GM18508 (cell line): Measurements from ENCODE around the gene HDAC7.
"Not testable (repeated sequence)": the region's sequence is repeated elsewhere in the genome, so short reads cannot be mapped to it uniquely, and the experiment has no call there.

ENCODE experiments used
- ATAC-seq: cut with Tn5 transposase; IDR thresholded peaks from one replicate; pipeline ENCODE4 v1.9.1; 2021; ENCODE audit warnings: moderate number of reproducible peaks; ENCODE audit not compliant: insufficient read depth, unreplicated experiment

HDAC7 gene

DNA sequence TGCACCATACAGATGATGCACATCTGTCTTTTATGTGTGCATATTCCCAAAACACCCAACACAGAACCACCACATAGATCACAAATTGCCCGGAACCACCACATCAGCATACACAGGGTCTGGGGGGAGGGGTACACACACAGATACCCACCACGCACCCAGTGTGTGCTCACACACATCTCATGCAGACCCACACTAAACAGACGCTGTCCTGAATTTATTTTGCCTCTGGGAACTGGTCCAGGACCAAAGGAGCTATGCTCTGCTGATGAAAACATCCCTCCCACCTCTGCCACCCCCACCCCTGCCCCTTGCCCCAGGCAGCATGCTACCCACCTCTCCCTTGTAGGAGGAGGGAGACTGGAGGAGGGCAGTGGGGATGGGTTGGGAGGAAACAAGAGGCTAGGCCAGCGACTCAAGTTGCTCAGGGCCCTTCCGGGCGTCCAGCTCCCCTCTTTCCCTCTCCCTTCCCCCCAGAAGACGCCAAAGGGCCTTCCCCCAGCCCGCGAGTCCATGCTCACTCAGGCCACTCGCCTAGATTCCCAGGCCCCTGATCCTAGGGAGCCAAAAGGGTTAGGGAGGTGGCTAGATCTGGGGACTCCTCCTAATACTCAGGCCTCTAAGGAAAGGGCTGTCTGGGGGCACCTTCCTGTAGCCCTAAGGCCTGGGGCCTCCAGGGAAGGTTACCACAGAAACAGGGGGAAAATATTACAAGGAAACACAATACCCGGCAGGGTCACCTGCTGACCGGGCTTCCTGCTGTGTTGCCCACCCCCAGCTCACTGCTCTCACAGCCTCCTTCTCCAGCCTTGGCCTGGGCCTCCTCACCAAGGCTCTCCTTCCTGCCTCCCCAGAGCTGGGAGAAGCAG is 3.1 kb downstream of the HDAC7 start:
- ATAC-seq = no peak

DNA sequence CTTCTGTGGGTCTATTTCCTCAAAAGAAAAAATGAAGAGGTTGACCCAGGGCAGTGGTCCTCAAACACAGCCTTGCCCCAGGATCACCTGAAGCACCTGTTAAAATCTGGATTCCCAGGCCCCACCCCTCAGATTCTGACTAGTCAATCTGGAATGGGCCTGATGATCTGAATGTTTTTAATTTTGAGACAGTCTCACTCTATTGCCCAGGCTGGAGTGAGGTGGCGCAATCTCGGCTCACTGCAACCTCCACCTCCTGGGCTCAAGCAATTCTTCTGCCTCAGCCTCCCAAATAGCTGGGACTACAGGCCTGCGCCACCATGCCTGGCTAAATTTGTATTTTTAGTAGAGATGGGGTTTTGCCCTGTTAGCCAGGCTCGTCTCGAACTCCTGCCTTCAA is 4.3 kb downstream of the HDAC7 start:
- ATAC-seq = not testable (repeated sequence)

DNA sequence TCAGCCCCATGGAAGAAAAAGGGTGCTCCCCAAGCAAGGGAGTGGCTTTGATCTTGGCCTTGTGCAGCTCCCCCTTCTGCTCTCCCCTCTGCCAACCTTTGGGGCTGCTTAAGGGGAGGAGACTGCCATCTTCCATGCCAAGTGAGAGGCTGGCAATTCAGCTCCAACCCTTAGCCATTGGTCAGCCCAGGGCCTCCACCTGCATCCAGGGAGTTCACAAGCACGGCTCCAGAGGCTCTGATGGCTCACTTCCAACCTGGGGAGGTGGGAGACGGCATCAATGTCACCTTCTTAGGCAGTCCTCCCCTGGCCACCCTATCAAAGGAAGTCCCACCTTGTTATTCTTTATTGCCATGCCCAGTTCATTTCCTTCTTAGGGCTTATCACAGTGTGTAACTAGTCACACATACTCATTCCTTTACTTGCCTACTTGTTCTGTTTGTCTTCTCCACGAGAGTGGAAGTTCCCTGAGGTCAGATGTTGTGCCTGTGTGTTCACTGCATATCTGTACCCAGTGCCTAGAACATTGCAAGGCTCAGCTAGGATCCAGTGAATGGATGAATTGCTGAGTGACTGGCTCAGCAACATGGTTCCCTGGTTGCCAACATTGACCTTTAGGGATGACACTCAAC is 5.0 kb downstream of the HDAC7 start:
- no peak for ATAC-seq

DNA sequence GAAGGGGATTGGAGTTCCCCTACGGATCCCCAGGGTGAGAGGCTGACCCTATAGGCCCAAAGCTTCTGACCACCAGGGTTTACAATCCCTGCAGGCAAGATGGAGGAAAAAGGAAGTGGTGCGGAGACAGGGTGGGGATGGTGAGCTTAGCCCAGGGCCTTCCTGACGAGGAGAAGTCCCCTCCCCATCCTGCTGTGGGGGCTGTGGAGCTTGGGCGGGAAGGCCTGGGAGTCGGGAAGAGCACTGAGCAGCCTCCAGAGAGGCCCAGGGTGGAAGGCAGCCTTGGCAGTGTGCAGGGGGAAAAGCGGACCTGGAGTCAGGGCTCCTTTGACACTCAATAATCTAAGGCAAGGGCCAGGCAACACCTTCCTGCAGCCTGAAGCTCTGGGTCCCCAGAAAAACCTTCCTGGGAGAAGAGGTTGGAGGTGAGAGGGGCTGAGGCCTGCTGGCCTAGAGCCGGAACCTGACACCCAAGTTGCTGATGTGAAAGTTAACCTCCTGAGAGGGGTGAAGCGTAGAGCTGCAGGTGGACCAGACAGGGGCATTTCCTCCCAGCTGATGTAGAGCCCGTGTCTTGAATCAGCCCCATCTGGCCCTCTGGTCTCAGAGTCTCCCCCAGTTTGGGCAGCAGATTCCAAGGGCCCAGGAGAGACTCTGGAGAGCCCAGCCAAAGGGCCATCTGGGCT is 6.0 kb downstream of the HDAC7 start:
- peak; percentile 35 for ATAC-seq

DNA sequence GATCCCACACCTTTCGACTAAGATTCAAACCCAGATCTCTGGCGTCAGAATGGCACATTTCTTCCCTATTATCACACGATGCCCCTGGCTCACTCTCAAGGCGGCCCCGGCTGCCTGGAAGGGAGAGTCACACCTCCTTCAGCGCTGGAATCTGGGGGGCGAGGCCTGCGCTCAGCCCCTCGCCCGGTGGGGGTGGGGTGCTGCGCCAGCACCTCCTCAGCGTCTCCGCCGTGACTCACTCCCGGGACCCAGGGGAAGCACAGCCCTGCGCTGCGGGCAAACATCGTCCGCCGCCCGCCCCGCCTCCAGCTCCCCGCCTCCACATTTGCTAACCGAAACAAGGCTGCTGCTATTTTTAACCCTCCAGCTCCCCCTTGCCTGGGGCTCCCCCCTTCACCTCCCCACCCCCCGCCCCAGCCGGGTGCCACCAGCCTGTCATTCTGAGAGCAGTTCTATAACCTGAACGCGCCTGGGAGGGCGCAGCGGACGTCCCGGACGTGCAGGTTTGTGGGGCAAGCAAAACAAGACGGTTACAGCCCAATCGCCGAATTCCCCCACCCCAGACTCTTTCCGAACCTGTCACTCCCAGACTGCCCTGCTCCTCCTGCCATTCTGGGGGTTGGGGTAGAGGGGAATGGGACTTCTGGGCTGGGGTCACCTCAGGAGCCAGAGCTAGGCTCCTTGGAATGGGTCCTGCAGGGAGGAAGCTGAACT is 6.7 kb downstream of the HDAC7 start:
- no peak for ATAC-seq

DNA sequence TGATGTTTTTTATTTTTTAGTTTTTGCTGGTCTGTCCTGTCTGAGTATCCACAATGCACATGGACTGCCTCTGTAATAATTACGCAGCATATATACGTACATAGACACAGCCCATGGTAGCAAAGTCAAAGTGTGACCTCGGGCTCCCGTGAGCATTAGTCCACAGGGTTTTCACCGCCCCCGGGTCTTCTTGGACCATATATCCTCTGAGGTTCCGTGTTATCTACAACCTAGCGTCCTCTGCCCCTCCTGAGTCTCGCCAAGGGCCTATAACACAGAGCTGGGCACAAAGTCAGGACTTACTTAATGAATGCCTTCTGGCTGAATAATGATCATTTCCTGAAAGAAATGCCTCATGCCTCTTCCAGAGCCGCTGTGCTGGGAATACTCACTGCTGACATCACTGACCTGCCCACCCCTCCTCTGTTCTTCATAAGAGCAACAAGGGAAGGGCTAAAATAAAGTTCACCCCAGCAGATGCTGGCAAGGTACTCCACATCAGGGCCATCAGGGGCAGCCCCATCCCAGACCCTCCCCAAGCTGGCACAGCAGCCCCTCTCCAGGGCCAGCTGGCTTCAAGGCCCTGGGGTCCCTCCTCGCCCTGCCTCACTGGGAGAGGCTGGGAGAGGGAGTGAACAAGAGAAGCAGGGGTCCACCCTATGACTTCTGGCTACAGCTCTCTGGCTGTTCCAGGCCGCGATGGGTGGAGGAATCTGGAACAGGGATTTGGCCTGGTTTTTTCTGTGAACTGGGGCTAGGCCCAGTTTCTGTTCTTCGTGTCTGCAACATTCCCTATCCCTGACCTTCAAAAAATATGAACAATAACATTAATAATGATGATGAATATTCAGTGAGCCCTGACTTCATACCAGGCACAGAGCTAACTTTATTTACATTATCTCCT is 7.9 kb downstream of the HDAC7 start:
- ATAC-seq = no peak

DNA sequence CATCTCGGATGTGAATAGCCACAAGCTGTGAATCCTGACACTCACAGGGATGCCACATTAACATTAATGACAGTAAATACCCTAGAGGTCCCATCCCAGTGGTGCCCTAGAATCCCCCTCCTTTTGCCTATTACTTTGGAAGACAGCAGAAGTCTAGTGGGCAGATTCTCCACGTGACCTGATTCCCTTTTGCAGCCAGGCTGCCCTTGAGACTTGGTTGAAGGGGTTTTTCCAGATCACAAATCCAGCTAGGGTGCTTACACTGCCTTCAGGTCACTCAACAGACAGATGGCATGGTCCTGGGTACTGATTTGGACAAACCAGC is 8.7 kb downstream of the HDAC7 start:
- ATAC-seq = no peak

DNA sequence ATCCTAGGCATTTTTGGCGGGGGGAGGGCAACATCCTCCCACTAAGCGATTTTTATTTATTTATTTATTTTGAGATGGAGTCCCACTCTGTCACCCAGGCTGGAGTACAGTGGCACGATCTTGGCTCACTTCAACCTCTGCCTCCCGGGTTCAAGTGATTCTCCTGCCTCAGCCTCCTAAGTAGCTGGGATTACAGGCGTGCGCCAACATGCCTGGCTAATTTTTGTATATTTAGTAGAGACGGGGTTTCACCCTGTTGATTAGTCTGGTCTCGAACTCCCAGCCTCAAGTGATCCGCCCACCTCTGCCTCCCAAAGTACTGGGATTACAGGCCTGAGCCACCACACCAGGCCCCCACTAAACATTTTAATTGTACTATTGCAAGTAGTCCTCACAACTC is 10.2 kb downstream of the HDAC7 start:
- not testable (repeated sequence) for ATAC-seq

DNA sequence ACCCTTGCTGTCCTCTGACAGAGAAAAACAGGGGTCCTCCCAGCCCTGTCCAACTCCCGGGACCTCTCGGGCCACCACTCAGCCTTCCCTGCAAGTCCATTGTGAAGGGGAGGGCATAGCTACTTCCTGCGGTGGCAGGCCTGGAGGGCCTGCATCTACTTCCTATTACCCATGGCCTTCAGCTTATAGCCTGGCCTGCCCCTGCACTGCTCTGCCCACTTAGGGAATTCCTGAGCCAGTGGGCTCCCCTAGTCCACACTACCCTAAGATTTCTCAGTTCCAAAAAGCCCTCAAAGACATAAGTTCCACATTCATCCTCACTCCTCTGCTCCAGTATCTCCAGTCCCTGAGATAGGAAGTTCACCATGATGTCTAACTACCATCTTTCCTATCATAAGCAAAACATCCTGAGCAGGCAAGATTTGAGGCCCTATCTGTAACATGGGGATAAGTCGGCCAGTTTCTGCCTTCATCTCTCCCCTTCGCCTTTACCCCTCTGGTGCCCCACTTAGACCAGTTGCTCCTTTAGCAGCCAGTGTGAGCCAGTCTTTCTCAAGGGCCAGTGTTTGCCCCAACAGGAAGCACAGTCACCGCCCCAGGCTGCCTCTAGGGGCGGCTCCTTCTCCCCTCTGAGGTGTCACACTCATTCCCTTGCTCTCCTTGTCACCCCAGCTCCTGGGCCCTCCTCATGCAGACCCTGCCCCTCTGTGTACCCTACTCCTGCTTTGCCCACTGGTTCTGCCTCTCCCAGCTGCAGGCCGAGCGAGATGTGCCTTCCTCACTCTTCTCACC is 10.9 kb downstream of the HDAC7 start:
- ATAC-seq = no peak

DNA sequence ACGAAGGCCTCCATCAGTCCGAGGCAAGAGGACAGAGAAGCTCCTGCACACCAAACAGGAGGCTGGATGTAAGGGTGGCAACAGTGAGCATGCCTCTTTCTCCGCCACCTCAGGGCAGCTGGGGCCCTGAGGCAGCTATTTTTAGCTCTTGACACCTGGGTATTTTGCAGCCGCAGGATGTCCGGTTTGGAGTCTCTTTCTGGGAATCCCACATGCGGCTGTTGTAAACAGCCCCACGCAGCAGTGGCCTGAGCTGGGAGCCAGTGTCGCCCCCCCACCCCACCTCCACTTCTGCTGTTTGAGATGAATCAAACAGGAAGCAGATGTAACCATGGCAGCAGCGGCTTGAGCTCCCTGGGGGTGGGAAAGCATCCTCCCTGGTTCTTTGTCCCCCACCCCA is 11.7 kb downstream of the HDAC7 start:
- ATAC-seq = no peak

DNA sequence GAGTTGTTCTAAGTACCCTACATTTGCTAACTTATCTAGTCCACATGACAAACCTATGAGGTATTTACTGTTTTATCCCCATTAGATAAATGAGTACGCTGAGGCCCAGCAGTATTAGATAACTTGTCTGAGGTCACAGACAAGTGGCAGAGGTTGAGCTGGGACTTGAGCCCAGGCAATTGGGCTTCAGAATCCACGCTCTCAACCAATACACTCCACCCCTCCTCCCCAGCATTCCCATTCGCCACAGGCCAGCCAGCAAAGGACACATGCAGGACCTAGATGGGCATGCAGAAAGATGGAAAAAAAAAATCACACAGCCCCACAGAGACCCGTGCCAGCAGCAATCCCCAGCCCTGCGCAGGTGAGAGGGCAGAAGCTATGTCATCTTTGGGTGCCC is 12.4 kb downstream of the HDAC7 start:
- ATAC-seq = no peak

DNA sequence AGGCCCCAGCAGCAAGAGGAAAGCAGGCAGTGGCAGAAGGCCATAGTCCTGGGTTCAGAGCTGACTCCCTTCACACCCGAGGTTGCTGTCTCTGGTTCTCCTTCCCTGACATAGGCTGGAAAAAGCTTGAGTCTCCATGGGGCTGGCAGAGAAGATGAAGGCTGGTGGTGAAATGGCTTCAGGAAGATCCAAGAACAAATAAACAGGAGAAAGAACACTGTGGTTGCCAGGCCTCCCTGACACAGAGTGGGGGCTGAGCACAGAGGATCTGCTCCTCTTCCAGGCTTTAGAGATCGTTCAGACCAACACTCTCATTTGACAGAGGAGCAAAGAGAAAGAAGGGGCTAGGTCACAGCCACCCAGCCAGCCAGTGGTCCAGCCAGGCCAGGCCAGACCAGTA is 14.3 kb downstream of the HDAC7 start:
- no peak for ATAC-seq

DNA sequence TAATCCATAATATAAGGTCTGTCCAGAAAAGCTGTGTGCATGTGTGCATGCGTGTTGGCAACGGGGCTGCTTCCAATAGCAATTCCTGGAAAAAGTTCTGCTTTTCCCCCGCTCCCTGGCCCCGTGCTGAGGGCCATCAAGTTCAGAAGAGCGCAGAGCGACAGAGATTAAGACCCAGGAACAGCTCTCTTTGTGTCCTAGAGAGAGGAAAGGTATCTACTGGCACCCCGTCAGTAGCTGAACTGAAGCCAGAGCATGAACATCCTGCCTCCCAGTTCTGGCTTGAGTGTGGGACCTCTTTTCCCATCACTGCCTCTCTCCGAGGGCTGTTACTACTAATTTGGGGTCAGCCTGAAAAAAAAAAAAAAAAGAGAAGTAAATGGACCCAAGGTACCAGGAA is 15.5 kb downstream of the HDAC7 start:
- ATAC-seq = no peak

DNA sequence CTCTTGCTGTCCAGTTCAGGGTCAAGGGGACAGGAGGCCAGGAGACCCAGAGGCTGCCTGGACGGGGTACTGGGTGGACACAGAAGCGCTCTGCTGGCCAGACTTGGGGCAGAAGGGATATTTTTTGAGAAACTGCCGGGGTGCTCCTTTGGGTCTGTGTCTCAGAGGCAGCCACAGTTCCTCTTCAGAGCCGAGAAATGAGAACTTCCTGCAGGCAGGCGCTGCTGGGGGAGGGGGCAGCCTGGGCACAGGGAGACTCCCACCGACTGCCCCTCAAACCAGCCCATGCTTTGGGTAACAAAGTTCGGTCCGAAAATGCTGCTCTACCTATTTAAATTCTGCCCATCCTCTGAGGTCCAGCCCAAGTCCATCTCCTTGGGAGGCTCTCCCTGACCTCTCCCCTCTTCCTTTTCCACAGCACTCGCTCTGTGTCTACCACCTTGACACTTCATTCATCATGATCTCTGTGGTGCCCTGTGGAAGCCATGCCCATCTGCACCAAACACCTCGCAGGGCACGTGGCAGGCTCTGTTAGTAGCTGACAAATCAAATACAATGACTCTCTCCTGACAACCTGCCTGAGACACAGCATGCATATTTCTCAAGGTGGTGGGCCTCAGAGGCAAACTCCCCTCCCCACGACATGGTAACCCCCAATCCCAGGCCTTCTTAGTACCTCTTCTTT is 16.4 kb downstream of the HDAC7 start:
- no peak for ATAC-seq

DNA sequence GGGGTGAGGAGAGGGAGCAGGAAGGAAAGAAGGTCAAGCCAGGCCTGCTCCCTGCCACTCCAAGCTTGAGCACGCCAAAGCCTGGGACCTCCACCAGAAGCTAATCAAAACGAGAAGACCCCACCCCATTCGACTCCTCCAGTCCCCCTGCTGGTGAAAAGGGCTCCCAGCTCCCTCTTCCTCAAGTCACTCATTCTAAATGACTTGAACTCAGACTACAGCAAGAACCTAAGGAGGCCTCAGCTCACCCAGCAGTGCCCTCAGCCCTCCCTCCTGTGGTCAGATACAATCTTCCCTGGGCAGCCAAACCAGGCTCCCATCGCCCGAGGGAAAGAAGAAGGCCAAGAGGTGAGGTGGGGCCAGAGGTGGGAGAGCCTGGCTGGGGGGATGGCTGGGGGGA is 17.4 kb downstream of the HDAC7 start:
- ATAC-seq = no peak

DNA sequence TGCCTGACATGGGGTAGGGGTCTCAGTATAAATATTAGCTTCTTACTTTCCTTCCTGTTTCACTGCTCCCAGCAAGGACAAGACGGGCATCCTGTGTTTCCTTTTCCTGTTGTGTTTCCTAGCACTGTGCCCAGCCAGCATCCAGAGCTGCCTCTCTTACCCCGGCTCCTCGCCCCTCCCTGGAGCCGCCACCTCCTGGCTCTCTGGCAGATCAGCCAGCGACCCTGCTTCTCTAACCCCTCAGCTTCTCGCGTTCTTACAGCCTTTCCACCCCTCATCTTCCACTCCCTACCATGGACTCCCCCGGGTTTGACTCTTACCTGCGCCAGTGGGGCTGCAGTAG is 17.8 kb downstream of the HDAC7 start:
- ATAC-seq = no peak

DNA sequence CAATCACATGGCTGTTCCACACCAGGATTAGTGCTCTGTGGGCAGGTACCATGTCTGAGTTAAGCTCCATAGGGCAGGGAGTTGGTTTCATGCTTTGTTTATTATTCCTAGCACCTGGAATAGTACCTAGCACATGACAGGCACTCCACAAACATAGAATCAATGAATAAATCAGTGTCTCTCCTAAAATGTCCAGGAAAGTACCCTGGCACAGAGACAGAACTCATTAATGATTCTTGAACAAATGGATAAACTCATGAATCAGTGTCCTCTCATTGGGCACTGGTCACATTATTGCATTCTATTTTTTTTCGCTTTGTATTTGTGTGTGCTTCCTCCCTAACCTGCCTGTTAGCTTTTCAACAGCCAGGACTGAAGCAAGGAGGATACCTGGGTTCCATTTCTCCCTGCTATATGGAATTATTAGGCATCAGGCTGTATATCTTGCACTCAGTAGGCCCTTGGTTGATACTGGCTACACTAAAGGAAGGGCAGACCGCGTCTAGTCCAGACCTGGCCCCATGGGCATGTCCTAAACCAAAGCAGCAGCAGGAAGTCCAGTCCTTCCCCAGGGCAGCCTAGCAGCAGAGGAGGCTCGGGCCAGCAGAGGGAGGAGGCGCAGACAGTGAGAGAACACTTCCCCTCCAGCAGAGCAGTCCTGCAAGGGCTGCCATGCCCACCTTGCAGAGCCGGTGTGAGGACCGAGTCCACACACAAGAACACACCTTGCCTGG is 18.4 kb downstream of the HDAC7 start:
- no peak for ATAC-seq

DNA sequence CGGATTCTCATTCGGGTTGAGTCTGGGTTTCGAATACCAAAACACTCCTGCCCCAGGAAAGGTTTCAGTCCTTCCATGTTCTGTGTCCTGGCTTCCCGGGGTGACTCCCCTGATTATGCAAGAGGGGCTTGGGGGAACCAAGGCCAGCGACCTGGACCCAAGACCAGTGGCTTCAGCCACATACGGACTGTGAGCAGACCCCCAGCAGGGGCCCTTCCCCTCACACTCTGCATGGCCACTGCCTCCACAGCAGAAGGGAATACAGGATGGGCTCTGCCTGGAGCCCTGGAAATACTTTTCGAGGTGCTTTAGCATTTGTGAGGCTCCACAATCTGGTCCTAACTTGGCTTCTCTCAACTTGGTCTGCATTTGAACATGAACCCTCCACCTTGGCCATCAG is 19.1 kb downstream of the HDAC7 start:
- ATAC-seq = no peak
